Large intestine (tissue), 3 donors: Measurements from ENCODE around the gene VPS37C. TPM values are rescaled to one million over a fixed set of nuclear protein-coding genes. Genes with fewer than 3 reads are reported as not detected.

ENCODE experiments used
- DNase-seq, 2 donors: peaks; one replicate each; pipeline versions ENCODE4 v3.0.0 to v3.0.0-alpha.2; 2013
- H3K27ac ChIP-seq: one replicate; pipeline ENCODE4 v1.5.1; 2013; ENCODE audit warnings: low read length
- H3K27me3 ChIP-seq: 2 replicates; pipeline ENCODE4 v1.6.1; 2013; ENCODE audit warnings: low read length; ENCODE audit not compliant: control insufficient read depth, insufficient read depth
- H3K36me3 ChIP-seq: 2 replicates; pipeline ENCODE4 v1.6.1; 2013; ENCODE audit warnings: low read length; ENCODE audit not compliant: control insufficient read depth, insufficient read depth
- H3K4me1 ChIP-seq: one replicate; pipeline ENCODE4 v1.6.1; 2013; ENCODE audit warnings: low read length; ENCODE audit not compliant: control insufficient read depth, insufficient read depth
- H3K4me3 ChIP-seq: one replicate; pipeline ENCODE4 v1.5.1; 2013; ENCODE audit warnings: low read length
- H3K9me3 ChIP-seq: one replicate; pipeline ENCODE4 v1.6.1; 2013; ENCODE audit warnings: mild to moderate bottlenecking, low read depth, low read length, moderate library complexity; ENCODE audit not compliant: control insufficient read depth
- WGBS: methylation state at CpG from one replicate; pipeline ENCODE4 v1.1.5; 2013; ENCODE audit warnings: low lambda C conversion rate; ENCODE audit not compliant: insufficient coverage; 5-methylcytosine and 5-hydroxymethylcytosine counted together
- polyA plus RNA-seq: library from polyadenylated mRNA; unstranded; fragments of 120-200 nt; gene quantifications from one replicate; pipeline ENCODE4 v1.2.1, GENCODE V29; 2013

The VPS37C gene
- polyA plus RNA-seq, 1 donor = 32.0 TPM

GRCh38 chr11:61155741-61156140 lies 5.5 kb downstream of the VPS37C start:
- 94% methylated on average over 4 of the region's 5 CpGs for WGBS
- Histone ChIP-seq H3K27me3 (no peaks in the 10 kb centered on the region), H3K27ac (no peak overlapping the region), H3K4me3 (no peak overlapping the region), H3K4me1 (peaks cover 58% of the 10 kb centered on the region), H3K9me3 (peaks cover 21% of the 10 kb centered on the region), H3K36me3 (peaks cover 3% of the 10 kb centered on the region)
- DNase-seq = peak in 1 of 2 donors; percentile 44

GRCh38 chr11:61155312-61155711 lies 5.9 kb downstream of the VPS37C start:
- peaks cover 21% of the 10 kb centered on the region for H3K9me3 ChIP-seq
- H3K36me3 ChIP-seq = peaks cover 3% of the 10 kb centered on the region
- peaks cover 60% of the 10 kb centered on the region for H3K4me1 ChIP-seq
- H3K27me3 ChIP-seq = no peaks in the 10 kb centered on the region
- 88% methylated on average over 1 of the region's 1 CpG for WGBS
- H3K27ac ChIP-seq = no peak overlapping the region
- no peak for DNase-seq
- no peak overlapping the region for H3K4me3 ChIP-seq

GRCh38 chr11:61154528-61154927 lies 6.7 kb downstream of the VPS37C start:
- peaks cover 21% of the 10 kb centered on the region for H3K9me3 ChIP-seq
- no peak overlapping the region for H3K27ac ChIP-seq
- no CpG with 5 or more reads among the region's 4 CpGs for WGBS
- DNase-seq = no peak
- H3K4me1 ChIP-seq = peaks cover 62% of the 10 kb centered on the region
- H3K27me3 ChIP-seq = no peaks in the 10 kb centered on the region
- peaks cover 3% of the 10 kb centered on the region for H3K36me3 ChIP-seq
- no peak overlapping the region for H3K4me3 ChIP-seq

GRCh38 chr11:61153593-61154095 lies 7.6 kb downstream of the VPS37C start:
- no CpG with 5 or more reads among the region's 2 CpGs for WGBS
- H3K4me1 ChIP-seq = peaks cover 61% of the 10 kb centered on the region

GRCh38 chr11:61152816-61153592 lies 8.2 kb downstream of the VPS37C start:
- no peak overlapping the region for H3K4me3 ChIP-seq
- H3K9me3 ChIP-seq = peaks cover 21% of the 10 kb centered on the region
- peak; percentile 35 to 48 for DNase-seq
- peak overlapping the region; percentile 71 for H3K27ac ChIP-seq
- 93% methylated on average over 3 of the region's 9 CpGs for WGBS
- peaks cover 4% of the 10 kb centered on the region for H3K36me3 ChIP-seq
- H3K27me3 ChIP-seq = no peaks in the 10 kb centered on the region
- peaks cover 61% of the 10 kb centered on the region for H3K4me1 ChIP-seq

More at GRCh38 chr11:61153593-61154095, 7.6 kb downstream of the VPS37C start:
- H3K27ac ChIP-seq = peak overlapping the region; percentile 71
- peaks cover 21% of the 10 kb centered on the region for H3K9me3 ChIP-seq
- H3K27me3 ChIP-seq = no peaks in the 10 kb centered on the region
- peak in 1 of 2 donors; percentile 24 for DNase-seq
- H3K36me3 ChIP-seq = peaks cover 3% of the 10 kb centered on the region
- H3K4me3 ChIP-seq = no peak overlapping the region

GRCh38 chr11:61151545-61152252 lies 9.5 kb downstream of the VPS37C start:
- H3K27ac ChIP-seq = peak overlapping the region; percentile 71
- H3K4me1 ChIP-seq = peaks cover 63% of the 10 kb centered on the region
- WGBS = no CpG with 5 or more reads among the region's 12 CpGs
- H3K36me3 ChIP-seq = peaks cover 9% of the 10 kb centered on the region
- peak; percentile 40 to 68 for DNase-seq
- no peaks in the 10 kb centered on the region for H3K27me3 ChIP-seq
- H3K4me3 ChIP-seq = no peak overlapping the region
- H3K9me3 ChIP-seq = peaks cover 21% of the 10 kb centered on the region

- Histone ChIP-seq H3K4me3 (no peak overlapping the region), H3K4me1 (peaks cover 65% of the 10 kb centered on the region), H3K9me3 (peaks cover 17% of the 10 kb centered on the region), H3K27ac (peak overlapping the region; percentile 71), H3K27me3 (no peaks in the 10 kb centered on the region), H3K36me3 (peaks cover 12% of the 10 kb centered on the region)
- peak in 1 of 2 donors; percentile 11 for DNase-seq
- no CpG with 5 or more reads among the region's 19 CpGs for WGBS
Observed at GRCh38 chr11:61150706-61151544, 10.3 kb downstream of the VPS37C start.

GRCh38 chr11:61149624-61150615 lies 11.3 kb downstream of the VPS37C start:
- WGBS = no CpG with 5 or more reads among the region's 13 CpGs

More at GRCh38 chr11:61149624-61150615, 11.3 kb downstream of the VPS37C start:
- Histone ChIP-seq H3K9me3 (peaks cover 10% of the 10 kb centered on the region), H3K4me1 (peaks cover 65% of the 10 kb centered on the region), H3K4me3 (no peak overlapping the region), H3K27ac (peak overlapping the region; percentile 71), H3K27me3 (no peaks in the 10 kb centered on the region), H3K36me3 (peaks cover 14% of the 10 kb centered on the region)
- peak; percentile 56 to 79 for DNase-seq
